ENCODE results near the gene IL11. TPM values are rescaled to one million over a fixed set of nuclear protein-coding genes. Genes with fewer than 3 reads are reported as not detected.
A peak's percentile ranks its signal among the peaks of the same experiment; 100 is the strongest.

Gene IL11
- total and polyA plus RNA-seq, 2 experiments from 2014 or later: 6.7 to 28.7 TPM

GRCh38 chr19:55373306-55373992, 3.2 kb upstream of the IL11 start:
- Histone ChIP-seq H3K9me3 (ENCODE audit: low read depth) (no peaks in the 10 kb centered on the region), H2AFZ (peak overlapping the region; percentile 53), H3K4me1 (ENCODE audit: insufficient read depth) (peaks cover 29% of the 10 kb centered on the region), H3K9ac (peak overlapping the region; percentile 50), H3F3A (ENCODE audit: insufficient read depth) (peaks cover 18% of the 10 kb centered on the region), H3K9me2 (ENCODE audit: insufficient read depth) (no peaks in the 10 kb centered on the region), H3K27ac (peak overlapping the region; percentile 18; the same call in 1 of the 2 replicates), H3K4me2 (ENCODE audit: unreplicated experiment) (peak overlapping the region; percentile 26), H3K79me2 (ENCODE audit: insufficient read depth) (peaks cover 6% of the 10 kb centered on the region), H3K27me3 (replicated peaks; ENCODE audit: insufficient read depth) (no peaks in the 10 kb centered on the region), H4K20me1 (ENCODE audit: insufficient read depth) (no peaks in the 10 kb centered on the region), H3K36me3 (ENCODE audit: low read depth) (no peaks in the 10 kb centered on the region), H3K4me3 (no peak overlapping the region)
- TF ChIP-seq EZH2phosphoT487 (IDR thresholded peaks at IDR 0.05; ENCODE audit: insufficient read depth, low read depth) (no peak), EZH2 (IDR thresholded peaks at IDR 0.05; ENCODE audit: insufficient read depth, poor library complexity, severe bottlenecking) (no peak)
- in situ Hi-C loops (cut with MboI): no loop called here
- 63 to 90% methylated on average over 5 to 9 of the region's 9 CpGs for WGBS, 2 experiments (ENCODE audit: low coverage in 1 of 2, low lambda C conversion rate in 2 of 2, missing lambda C conversion rate in 2 of 2)
- DNase-seq: no peak

- Histone ChIP-seq H3K4me3 (no peak overlapping the region), H3K36me3 (ENCODE audit: low read depth) (no peaks in the 10 kb centered on the region; the same call in 1 of the 2 replicates), H2AFZ (no peak overlapping the region), H3K9me2 (ENCODE audit: insufficient read depth) (no peaks in the 10 kb centered on the region), H3K27me3 (replicated peaks; ENCODE audit: insufficient read depth) (no peaks in the 10 kb centered on the region), H3K4me2 (ENCODE audit: unreplicated experiment) (no peak overlapping the region), H3K9me3 (ENCODE audit: low read depth) (no peaks in the 10 kb centered on the region), H4K20me1 (ENCODE audit: insufficient read depth) (no peaks in the 10 kb centered on the region), H3K27ac (peak overlapping the region; percentile 36; the same call in 1 of the 2 replicates), H3F3A (ENCODE audit: insufficient read depth) (peaks cover 18% of the 10 kb centered on the region), H3K9ac (peak overlapping the region; percentile 50; the same call in 1 of the 2 replicates), H3K79me2 (ENCODE audit: insufficient read depth) (peaks cover 8% of the 10 kb centered on the region), H3K4me1 (ENCODE audit: insufficient read depth) (peaks cover 29% of the 10 kb centered on the region)
- 30 to 53% methylated on average over 14 to 23 of the region's 24 CpGs for WGBS, 2 experiments (ENCODE audit: low coverage in 1 of 2, low lambda C conversion rate in 2 of 2, missing lambda C conversion rate in 2 of 2)
- peak; percentile 62 for DNase-seq
- TF ChIP-seq EZH2 (IDR thresholded peaks at IDR 0.05; ENCODE audit: insufficient read depth, poor library complexity, severe bottlenecking) (no peak), EZH2phosphoT487 (IDR thresholded peaks at IDR 0.05; ENCODE audit: insufficient read depth, low read depth) (no peak)
- in situ Hi-C loops (cut with MboI): no loop called here
These were observed 2.2 kb upstream of the IL11 start for GRCh38 chr19:55372316-55373081.

GRCh38 chr19:55369653-55370304, 484 bp downstream of the IL11 start:
- Histone ChIP-seq H2AFZ (peak overlapping the region; percentile 87), H3F3A (ENCODE audit: insufficient read depth) (peaks cover 29% of the 10 kb centered on the region), H4K20me1 (ENCODE audit: insufficient read depth) (no peaks in the 10 kb centered on the region), H3K27ac (peak overlapping the region; percentile 86), H3K27me3 (replicated peaks; ENCODE audit: insufficient read depth) (no peaks in the 10 kb centered on the region), H3K9me3 (ENCODE audit: low read depth) (no peaks in the 10 kb centered on the region), H3K36me3 (ENCODE audit: low read depth) (no peaks in the 10 kb centered on the region; the same call in 1 of the 2 replicates), H3K4me2 (ENCODE audit: unreplicated experiment) (peak overlapping the region; percentile 88), H3K9ac (peak overlapping the region; percentile 87), H3K9me2 (ENCODE audit: insufficient read depth) (no peaks in the 10 kb centered on the region), H3K4me1 (ENCODE audit: insufficient read depth) (peaks cover 29% of the 10 kb centered on the region), H3K79me2 (ENCODE audit: insufficient read depth) (peaks cover 8% of the 10 kb centered on the region), H3K4me3 (peak overlapping the region; percentile 92)
- in situ Hi-C loops (cut with MboI): no loop called here
- 2% methylated on average over 19 to 43 of the region's 59 CpGs for WGBS, 2 experiments (ENCODE audit: low coverage in 1 of 2, low lambda C conversion rate in 2 of 2, missing lambda C conversion rate in 2 of 2)
- TF ChIP-seq EZH2phosphoT487 (IDR thresholded peaks at IDR 0.05; ENCODE audit: insufficient read depth, low read depth): no peak
- TF ChIP-seq EZH2 (IDR thresholded peaks at IDR 0.05; ENCODE audit: insufficient read depth, poor library complexity, severe bottlenecking): no peak
- DNase-seq: peak; percentile 95
